Right lobe of liver (tissue), 4 donors: Measurements from ENCODE around the gene PWP2.

ENCODE experiments used
- CTCF ChIP-seq, 4 donors: fragments of 200-600 bp in 3 of 4; fragments of 450-650 bp in 1 of 4; IDR thresholded peaks; one replicate each; pipeline versions ENCODE4 v1.5.1 to v1.8.0; 2016 to 2022; ENCODE audit warnings: antibody characterized with exemption in 4 of 4, mild to moderate bottlenecking in 2 of 4
- POLR2A ChIP-seq: fragments of 450-650 bp; IDR thresholded peaks from one replicate; pipeline ENCODE4 v1.6.1; 2017; ENCODE audit warnings: antibody characterized with exemption, mild to moderate bottlenecking
- donor health status: DM: no; HTN: no; CAD: no.
- donor health status: DM: no; HTN: no; CAD: no.
- donor health status: DM: no; HTN: yes; CAD: no.

GRCh38 chr21:44085491-44086321 is 21.5 kb upstream of the PWP2 start:
- TF ChIP-seq CTCF (IDR thresholded peaks at IDR 0.05) (no peak), POLR2A (no peak)
